Astrocyte of the spinal cord (primary cell): ENCODE results near the gene TMEM168.
A peak's percentile ranks its signal among the peaks of the same experiment; 100 is the strongest.

Source experiments
- DNase-seq: peaks from one replicate; pipeline ENCODE4 v3.0.0; 2011; ENCODE audit warnings: low read depth, low spot score
- H3K4me3 ChIP-seq: 2 replicates; pipeline ENCODE4 v1.5.1; 2011; ENCODE audit warnings: low read depth, mild to moderate bottlenecking, low read length, moderate library complexity
- CTCF ChIP-seq: IDR thresholded peaks from 2 replicates; pipeline ENCODE4 v1.5.1; 2012; ENCODE audit warnings: low read depth, mild to moderate bottlenecking, low read length, inconsistent platforms
- in situ Hi-C: cut with HindIII; loops from 2 replicates; pipeline ENCODE4 v1.10.0; 2017; ENCODE audit warnings: low sequenced_read_pairs

Gene TMEM168

DNA sequence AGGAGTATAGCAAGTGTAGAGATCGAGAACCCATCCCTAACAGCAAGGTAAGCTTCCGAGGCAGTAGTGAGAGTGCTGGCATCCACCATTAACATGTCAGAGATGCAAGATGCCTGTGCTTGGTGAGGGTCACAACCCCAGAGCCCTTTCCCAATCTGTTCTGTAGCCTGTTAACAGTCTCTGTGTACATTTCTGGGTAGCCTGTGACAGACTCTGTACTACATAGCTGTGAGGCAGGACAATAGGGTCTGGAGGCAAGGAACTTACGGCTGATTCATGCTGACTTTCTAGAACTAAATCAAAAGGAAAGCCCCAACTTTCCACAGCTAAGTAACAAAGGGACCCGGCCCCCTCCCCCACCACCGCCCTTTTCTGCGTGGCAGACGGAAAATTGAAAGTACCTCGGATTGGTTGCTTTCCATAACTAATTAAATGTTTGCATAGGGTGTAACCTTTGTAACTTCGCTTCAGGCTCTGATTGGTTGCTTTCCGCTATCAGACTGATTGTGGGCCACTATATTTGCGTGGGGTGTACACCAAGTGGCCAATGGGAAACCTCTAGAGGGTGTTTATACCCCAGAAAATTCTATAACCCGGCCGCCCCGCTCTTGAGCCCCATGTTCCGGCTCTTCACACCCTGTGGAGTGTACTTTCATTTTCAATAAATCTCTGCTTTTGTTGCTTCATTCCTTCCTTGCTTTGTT, 1.4 kb upstream of the TMEM168 start:
- H3K4me3 ChIP-seq: no peak overlapping the region
- no peak for DNase-seq
- no peak for TF ChIP-seq CTCF
- in situ Hi-C loops: no loop called here

- H3K4me3 ChIP-seq: peak overlapping the region; percentile 81
- TF ChIP-seq CTCF: no peak
- in situ Hi-C loops: no loop called here
- DNase-seq: no peak
Observed at GRCh38 chr7:112790586-112791003, 402 bp upstream of the TMEM168 start.

GRCh38 chr7:112789453-112789816, 758 bp downstream of the TMEM168 start:
- DNase-seq: no peak
- peak overlapping the region; percentile 81 for H3K4me3 ChIP-seq
- in situ Hi-C loops: no loop called here
- TF ChIP-seq CTCF: no peak

- H3K4me3 ChIP-seq: peak overlapping the region; percentile 81
- no peak for TF ChIP-seq CTCF
- in situ Hi-C loops: no loop called here
Observed at GRCh38 chr7:112788778-112789343, 1.3 kb downstream of the TMEM168 start.

DNA sequence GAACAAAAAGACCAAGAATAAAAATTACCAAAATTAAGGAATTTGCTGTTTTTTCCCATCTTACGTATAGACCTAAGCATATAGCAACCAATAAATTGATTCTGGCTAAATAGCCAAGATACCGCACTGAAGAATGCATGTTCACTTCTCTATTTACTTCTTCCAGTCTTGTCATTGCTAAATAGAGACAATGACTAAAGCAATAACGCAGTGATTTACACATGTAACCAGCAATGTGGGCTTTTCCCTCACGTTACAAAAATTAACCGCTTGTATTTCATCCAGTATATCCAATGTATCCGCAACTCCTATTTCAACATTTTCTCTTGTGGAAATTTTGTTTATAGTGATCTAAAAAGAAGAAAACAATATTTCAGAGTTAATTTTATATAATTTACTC, 5.6 kb downstream of the TMEM168 start:
- no peak overlapping the region for H3K4me3 ChIP-seq
- in situ Hi-C loops: no loop called here
- TF ChIP-seq CTCF: no peak
- no peak for DNase-seq

More at GRCh38 chr7:112788778-112789343, 1.3 kb downstream of the TMEM168 start:
- DNase-seq: no peak

DNA sequence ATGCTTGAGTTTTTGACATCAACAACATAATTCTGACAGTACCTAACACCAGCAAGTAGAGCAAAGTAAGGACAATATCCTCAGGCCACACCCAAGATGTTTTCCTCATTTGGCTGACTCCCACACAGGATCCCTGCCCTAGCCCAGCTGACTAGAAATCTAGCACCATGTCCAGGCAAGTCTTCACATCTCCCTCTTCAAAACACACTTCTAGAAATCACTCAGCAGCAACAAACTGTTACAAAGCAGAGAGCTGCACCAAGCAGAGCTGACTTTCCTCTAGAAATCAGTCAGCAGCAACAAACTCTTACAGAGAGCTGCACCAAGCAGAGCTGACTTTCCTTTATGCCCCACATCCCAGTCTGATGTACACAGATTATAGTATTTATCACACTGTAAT, 7.7 kb downstream of the TMEM168 start:
- H3K4me3 ChIP-seq: no peak overlapping the region
- TF ChIP-seq CTCF: no peak
- in situ Hi-C loops: no loop called here
- DNase-seq: no peak
